Erythroblast (primary cell): ENCODE data around the gene DCT.

Experiments used
- GATA1 ChIP-seq: IDR thresholded peaks from 2 replicates; pipeline ENCODE4 v1.6.1; 2011; ENCODE audit warnings: low read depth, mild to moderate bottlenecking, control low read depth, low read length, moderate library complexity
- POLR2A ChIP-seq: IDR thresholded peaks from 2 replicates; pipeline ENCODE4 v1.6.1; 2011; ENCODE audit warnings: mild to moderate bottlenecking, low read length

DNA sequence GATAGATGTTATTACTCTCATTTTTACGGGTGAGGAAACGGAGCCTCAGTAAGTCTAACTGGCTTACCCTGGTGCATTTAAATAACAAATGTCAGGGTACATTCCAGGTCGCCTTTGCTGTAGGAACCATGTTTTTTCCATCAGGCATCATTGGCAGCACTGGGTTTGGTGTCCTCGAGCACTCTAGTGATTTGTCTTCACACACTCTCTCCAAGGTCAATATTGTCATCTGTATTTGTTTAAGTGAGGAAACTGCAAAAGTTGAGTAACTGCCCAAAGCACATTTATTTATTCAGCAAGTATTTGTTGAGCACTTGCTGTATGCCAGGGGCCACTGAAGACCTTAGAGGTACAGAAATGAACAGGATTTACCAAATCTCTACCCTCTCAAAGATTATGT lies 78.6 kb downstream of the DCT start:
- TF ChIP-seq POLR2A (no peak), GATA1 (no peak)
